ENCODE measurements around the gene AQP5. TPM values are rescaled to one million over a fixed set of nuclear protein-coding genes. Genes with fewer than 3 reads are reported as not detected.

The AQP5 gene
- polyA plus RNA-seq, 4 donors = 1.7 to 4.0 (median 2.0) TPM

- DNase-seq (ENCODE audit: low read depth in 4 of 4, low spot score in 3 of 4) = no peak
Measured at GRCh38 chr12:50006754-50007442, 45.2 kb downstream of the AQP5 start.

- no peak for DNase-seq (ENCODE audit: low read depth in 4 of 4, low spot score in 3 of 4)
Measured at GRCh38 chr12:50013361-50014147, 51.9 kb downstream of the AQP5 start.

GRCh38 chr12:50014342-50014741, 52.7 kb downstream of the AQP5 start:
- no peak for DNase-seq (ENCODE audit: low read depth in 4 of 4, low spot score in 3 of 4)

Other genes with a start within 250 kb of the AQP5 start
- gene TMBIM6, start 220.3 kb upstream of the AQP5 start, polyA plus RNA-seq (ENCODE audit: insufficient read length in 4 of 4) = 100 to 1,000 TPM; 770 to 908 (median 840) TPM
- 10 to 100 TPM; 17.0 to 21.8 (median 17.4) TPM for gene NCKAP5L, start 133.5 kb upstream of the AQP5 start, polyA plus RNA-seq (ENCODE audit: insufficient read length in 4 of 4)
- gene BCDIN3D, start 118.8 kb upstream of the AQP5 start, polyA plus RNA-seq (ENCODE audit: insufficient read length in 4 of 4) = 1 to 10 TPM; 7.9 to 8.5 (median 8.3) TPM
- gene FAIM2, start 58.0 kb upstream of the AQP5 start, polyA plus RNA-seq (ENCODE audit: insufficient read length in 4 of 4) = 1 to 10 TPM; 1.3 to 6.1 (median 4.6) TPM
- gene AQP2, start 11.1 kb upstream of the AQP5 start, polyA plus RNA-seq (ENCODE audit: insufficient read length in 4 of 4) = 100 to 1,000 TPM in 2 of 4 donors, 10 to 100 TPM in 2; 93.0 to 265 (median 104) TPM
- gene AQP6, start 11.1 kb downstream of the AQP5 start, polyA plus RNA-seq (ENCODE audit: insufficient read length in 4 of 4) = 10 to 100 TPM; 16.0 to 22.1 (median 19.6) TPM
- 10 to 100 TPM; 42.4 to 54.4 (median 49.8) TPM for gene RACGAP1, start 63.6 kb downstream of the AQP5 start, polyA plus RNA-seq (ENCODE audit: insufficient read length in 4 of 4)
- 1 to 10 TPM; 3.4 to 4.8 (median 4.6) TPM for gene ASIC1, start 95.7 kb downstream of the AQP5 start, polyA plus RNA-seq (ENCODE audit: insufficient read length in 4 of 4)
- gene SMARCD1, start 123.5 kb downstream of the AQP5 start, polyA plus RNA-seq (ENCODE audit: insufficient read length in 4 of 4) = 100 to 1,000 TPM; 165 to 182 (median 176) TPM
- 10 to 100 TPM; 52.2 to 82.4 (median 64.7) TPM for gene GPD1, start 142.1 kb downstream of the AQP5 start, polyA plus RNA-seq (ENCODE audit: insufficient read length in 4 of 4)
- gene COX14, start 150.4 kb downstream of the AQP5 start, polyA plus RNA-seq (ENCODE audit: insufficient read length in 4 of 4) = 10 to 100 TPM; 50.6 to 62.1 (median 52.5) TPM
- gene CERS5, start 205.5 kb downstream of the AQP5 start, polyA plus RNA-seq (ENCODE audit: insufficient read length in 4 of 4) = 10 to 100 TPM; 72.5 to 82.9 (median 75.4) TPM

All from right renal pelvis (tissue), 4 donors.